Measurements from ENCODE around the gene TRIM38.

Gene TRIM38

GRCh38 chr6:25980935-25981334 lies 18.3 kb downstream of the TRIM38 start:
- TF ChIP-seq FOXP2 (optimal IDR thresholded peaks at IDR 0.05; ENCODE audit: borderline replicate concordance, extremely low read depth, extremely low read length, insufficient read depth) (no peak), SIN3A (IDR thresholded peaks at IDR 0.05; ENCODE audit: borderline replicate concordance, insufficient read depth, low read length) (no peak), POLR2AphosphoS5 (IDR thresholded peaks at IDR 0.05; ENCODE audit: low read depth, low read length) (no peak), REST (IDR thresholded peaks at IDR 0.05; ENCODE audit: insufficient read depth in 1 of 2, low read depth in 2 of 2, low read length in 2 of 2) (no peak), TAF1 (IDR thresholded peaks at IDR 0.05; ENCODE audit: borderline replicate concordance, insufficient read depth, low read length) (no peak)

GRCh38 chr6:25981568-25982263 lies 19.1 kb downstream of the TRIM38 start:
- TF ChIP-seq TAF1 (IDR thresholded peaks at IDR 0.05; ENCODE audit: borderline replicate concordance, insufficient read depth, low read length), result no peak
- TF ChIP-seq POLR2AphosphoS5 (IDR thresholded peaks at IDR 0.05; ENCODE audit: low read depth, low read length), result no peak
- no peak for TF ChIP-seq SIN3A (IDR thresholded peaks at IDR 0.05; ENCODE audit: borderline replicate concordance, insufficient read depth, low read length)
- no peak for TF ChIP-seq FOXP2 (optimal IDR thresholded peaks at IDR 0.05; ENCODE audit: borderline replicate concordance, extremely low read depth, extremely low read length, insufficient read depth)
- TF ChIP-seq REST (IDR thresholded peaks at IDR 0.05; ENCODE audit: insufficient read depth in 1 of 2, low read depth in 2 of 2, low read length in 2 of 2), result no peak

GRCh38 chr6:25984265-25984664 lies 21.7 kb downstream of the TRIM38 start:
- no peak for TF ChIP-seq TAF1 (IDR thresholded peaks at IDR 0.05; ENCODE audit: borderline replicate concordance, insufficient read depth, low read length)
- TF ChIP-seq POLR2AphosphoS5 (IDR thresholded peaks at IDR 0.05; ENCODE audit: low read depth, low read length), result no peak
- no peak for TF ChIP-seq FOXP2 (optimal IDR thresholded peaks at IDR 0.05; ENCODE audit: borderline replicate concordance, extremely low read depth, extremely low read length, insufficient read depth)
- no peak for TF ChIP-seq REST (IDR thresholded peaks at IDR 0.05; ENCODE audit: insufficient read depth in 1 of 2, low read depth in 2 of 2, low read length in 2 of 2)
- no peak for TF ChIP-seq SIN3A (IDR thresholded peaks at IDR 0.05; ENCODE audit: borderline replicate concordance, insufficient read depth, low read length)

DNA sequence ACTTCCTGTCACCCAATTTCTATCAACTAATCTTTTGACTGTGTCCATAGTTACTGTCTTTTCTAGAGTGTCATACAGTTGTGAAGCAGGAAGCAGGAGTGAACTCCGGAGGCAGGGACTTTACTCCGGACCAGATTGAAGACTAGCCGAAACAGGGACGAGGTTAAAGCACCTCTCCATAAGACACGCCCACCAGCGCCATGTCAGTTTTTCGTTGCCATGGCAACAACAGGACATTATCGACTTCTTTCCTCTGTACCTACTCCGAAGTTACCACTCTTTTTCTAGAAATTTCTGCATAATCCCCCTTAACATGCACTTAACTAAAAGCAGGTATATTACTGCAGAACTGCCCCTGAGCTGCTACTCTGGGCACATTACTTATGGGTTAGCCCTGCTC lies 25.2 kb downstream of the TRIM38 start:
- no peak for TF ChIP-seq FOXP2 (optimal IDR thresholded peaks at IDR 0.05; ENCODE audit: borderline replicate concordance, extremely low read depth, extremely low read length, insufficient read depth)
- TF ChIP-seq REST (IDR thresholded peaks at IDR 0.05; ENCODE audit: insufficient read depth in 1 of 2, low read depth in 2 of 2, low read length in 2 of 2), result no peak
- TF ChIP-seq SIN3A (IDR thresholded peaks at IDR 0.05; ENCODE audit: borderline replicate concordance, insufficient read depth, low read length), result no peak
- no peak for TF ChIP-seq POLR2AphosphoS5 (IDR thresholded peaks at IDR 0.05; ENCODE audit: low read depth, low read length)
- no peak for TF ChIP-seq TAF1 (IDR thresholded peaks at IDR 0.05; ENCODE audit: borderline replicate concordance, insufficient read depth, low read length)

All from PFSK-1 (cell line).